WI38 (cell line): ENCODE data around the gene COL4A1.

Experiments used
- H3K4me3 ChIP-seq: 2 replicates; pipeline ENCODE4 v1.5.1; 2011; ENCODE audit warnings: low read depth, mild to moderate bottlenecking, control low read depth, low read length
- CTCF ChIP-seq: IDR thresholded peaks from 2 replicates; pipeline ENCODE4 v1.5.1; 2012; ENCODE audit warnings: low read depth, mild to moderate bottlenecking, control low read depth, low read length

The COL4A1 gene

GRCh38 chr13:110161112-110161882 is 145.7 kb downstream of the COL4A1 start:
- H3K4me3 ChIP-seq, result no peak overlapping the region
- no peak for TF ChIP-seq CTCF

GRCh38 chr13:110158226-110158625 is 148.7 kb downstream of the COL4A1 start:
- TF ChIP-seq CTCF, result no peak
- H3K4me3 ChIP-seq, result no peak overlapping the region

- TF ChIP-seq CTCF, result no peak
- H3K4me3 ChIP-seq, result no peak overlapping the region
Observed at GRCh38 chr13:110157718-110158117, 149.2 kb downstream of the COL4A1 start.

GRCh38 chr13:110156301-110157049 is 150.5 kb downstream of the COL4A1 start:
- no peak for TF ChIP-seq CTCF

GRCh38 chr13:110155072-110155471 is 151.9 kb downstream of the COL4A1 start:
- no peak overlapping the region for H3K4me3 ChIP-seq
- TF ChIP-seq CTCF, result no peak

More at GRCh38 chr13:110156301-110157049, 150.5 kb downstream of the COL4A1 start:
- no peak overlapping the region for H3K4me3 ChIP-seq

- H3K4me3 ChIP-seq, result no peak overlapping the region
- TF ChIP-seq CTCF, result no peak
Observed at GRCh38 chr13:110154410-110154933, 152.5 kb downstream of the COL4A1 start.

GRCh38 chr13:110152351-110152750 is 154.6 kb downstream of the COL4A1 start:
- TF ChIP-seq CTCF, result no peak
- H3K4me3 ChIP-seq, result no peak overlapping the region
